ENCODE data around the gene FOXA1.

The FOXA1 gene

GRCh38 chr14:37553935-37554550, 41.0 kb downstream of the FOXA1 start:
- no peak for DNase-seq

GRCh38 chr14:37551119-37551518, 43.9 kb downstream of the FOXA1 start:
- DNase-seq, result no peak

GRCh38 chr14:37550511-37550910, 44.5 kb downstream of the FOXA1 start:
- DNase-seq, result no peak

- no peak for DNase-seq
Measured at GRCh38 chr14:37546621-37547447, 48.2 kb downstream of the FOXA1 start.

- DNase-seq, result no peak
Measured at GRCh38 chr14:37545174-37545573, 49.9 kb downstream of the FOXA1 start.

- peak; percentile 49 for DNase-seq
Measured at GRCh38 chr14:37544407-37544806, 50.6 kb downstream of the FOXA1 start.

- DNase-seq, result no peak
Measured at GRCh38 chr14:37539992-37540391, 55.1 kb downstream of the FOXA1 start.
